NCI-H2196 treated with DMSO at 0.1 percent for 48 hours (cell line): ENCODE results near the gene CEP76.

Experiments used
- DNase-seq: peaks from one replicate; lab custom pipeline; 2025; ENCODE audit not compliant: unreplicated experiment; lab: John Stamatoyannopoulos, UW

The CEP76 gene, protein sequence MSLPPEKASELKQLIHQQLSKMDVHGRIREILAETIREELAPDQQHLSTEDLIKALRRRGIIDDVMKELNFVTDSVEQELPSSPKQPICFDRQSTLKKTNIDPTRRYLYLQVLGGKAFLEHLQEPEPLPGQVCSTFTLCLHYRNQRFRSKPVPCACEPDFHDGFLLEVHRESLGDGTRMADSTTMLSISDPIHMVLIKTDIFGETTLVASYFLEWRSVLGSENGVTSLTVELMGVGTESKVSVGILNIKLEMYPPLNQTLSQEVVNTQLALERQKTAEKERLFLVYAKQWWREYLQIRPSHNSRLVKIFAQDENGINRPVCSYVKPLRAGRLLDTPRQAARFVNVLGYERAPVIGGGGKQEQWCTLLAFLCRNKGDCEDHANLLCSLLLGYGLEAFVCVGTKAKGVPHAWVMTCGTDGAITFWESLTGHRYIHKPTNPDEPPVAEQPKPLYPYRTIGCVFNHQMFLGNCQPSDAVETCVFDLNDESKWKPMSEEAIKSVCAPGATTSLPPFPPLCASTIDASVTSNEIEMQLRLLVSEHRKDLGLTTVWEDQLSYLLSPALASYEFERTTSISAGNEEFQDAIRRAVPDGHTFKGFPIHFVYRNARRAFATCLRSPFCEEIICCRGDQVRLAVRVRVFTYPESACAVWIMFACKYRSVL

DNA sequence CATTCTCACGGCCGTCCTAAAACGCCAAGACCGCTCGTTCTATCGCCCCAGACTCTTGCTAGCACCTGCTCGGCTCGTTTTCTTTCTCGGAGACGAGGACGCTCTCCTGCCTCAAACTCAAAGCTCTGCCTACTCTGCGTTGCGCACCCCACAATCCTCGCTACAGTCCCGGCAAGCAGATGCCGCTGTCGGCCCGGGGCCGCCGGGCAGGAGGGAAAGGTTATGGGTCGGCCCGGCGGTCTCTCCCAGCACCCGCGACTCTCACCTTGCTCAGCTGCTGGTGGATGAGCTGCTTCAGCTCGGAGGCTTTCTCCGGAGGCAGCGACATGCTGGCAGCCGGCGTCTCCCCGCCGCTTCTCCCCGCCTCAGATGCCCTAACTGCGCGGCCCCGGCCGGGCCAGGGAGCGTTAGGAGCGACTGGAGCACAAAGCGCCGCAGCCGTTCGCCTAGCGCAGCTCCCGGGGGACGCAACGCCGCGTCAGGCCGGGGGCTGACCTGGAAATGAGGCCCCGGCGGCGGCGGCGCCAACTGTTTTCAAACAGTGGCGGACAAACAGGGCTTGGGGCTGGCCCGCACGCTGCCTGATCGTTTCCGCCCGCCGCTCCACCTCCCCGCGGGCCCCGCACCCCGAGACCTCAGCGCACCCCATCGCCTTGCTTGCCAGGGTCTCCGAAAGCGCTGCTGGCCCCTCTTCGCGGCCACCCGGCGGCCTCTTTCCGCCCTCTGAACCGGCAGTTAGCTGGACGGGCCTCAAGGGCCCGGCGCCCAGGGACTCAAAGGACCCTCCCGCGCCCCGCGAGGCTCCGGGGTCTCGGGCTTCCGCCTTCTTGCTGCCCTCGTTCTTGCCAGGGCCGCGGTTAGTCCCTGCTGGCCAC is at the start of gene CEP76, which contains the start of gene PSMG2:
Gene CEP76 (minus strand): TSS at position 503 of the 875 bp plus-strand sequence. CDS start 175 bp downstream, at position 328.
Gene PSMG2 (plus strand): TSS at position 822 of the 875 bp plus-strand sequence. CDS start 66 bp downstream, outside the sequence.
- peak; percentile 64 for DNase-seq

DNA sequence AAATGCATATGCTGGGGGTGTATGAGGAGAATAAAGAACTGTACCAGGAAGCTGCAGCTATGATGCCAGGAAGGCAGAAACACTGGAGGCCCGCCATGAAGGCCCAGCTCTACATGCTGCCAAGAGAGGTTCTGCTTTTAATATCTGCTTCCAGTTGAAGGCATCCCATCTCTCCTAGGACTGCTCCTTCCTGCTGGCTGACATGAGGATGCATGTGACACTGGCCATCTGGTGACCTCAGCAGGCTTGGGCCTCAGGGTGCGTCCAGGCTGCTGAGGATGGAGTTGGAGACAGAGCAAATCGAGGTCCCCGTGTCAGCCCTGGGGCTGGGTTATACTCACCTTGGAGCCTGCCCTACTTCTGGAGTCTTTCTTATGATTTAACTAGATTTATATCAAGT is 49.4 kb upstream of the CEP76 start:
- DNase-seq, result no peak

DNA sequence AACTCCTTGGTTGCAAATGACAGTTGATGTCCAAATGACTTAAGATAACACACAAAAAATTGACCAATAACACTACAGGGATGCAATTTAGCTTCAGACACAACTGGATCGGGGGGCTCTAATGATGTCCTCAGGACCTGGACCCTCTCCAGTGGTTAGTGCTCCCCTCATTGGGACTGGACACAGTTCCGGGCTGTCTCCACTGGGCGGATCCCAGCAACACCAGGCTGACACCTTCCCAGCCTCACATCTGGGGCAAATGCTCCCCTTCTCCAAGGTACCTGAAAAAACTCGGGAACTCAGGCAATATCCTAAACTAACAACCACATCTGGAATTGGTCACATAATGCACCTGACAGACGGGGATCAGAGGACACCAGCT is 49.0 kb upstream of the CEP76 start:
- DNase-seq, result no peak

DNA sequence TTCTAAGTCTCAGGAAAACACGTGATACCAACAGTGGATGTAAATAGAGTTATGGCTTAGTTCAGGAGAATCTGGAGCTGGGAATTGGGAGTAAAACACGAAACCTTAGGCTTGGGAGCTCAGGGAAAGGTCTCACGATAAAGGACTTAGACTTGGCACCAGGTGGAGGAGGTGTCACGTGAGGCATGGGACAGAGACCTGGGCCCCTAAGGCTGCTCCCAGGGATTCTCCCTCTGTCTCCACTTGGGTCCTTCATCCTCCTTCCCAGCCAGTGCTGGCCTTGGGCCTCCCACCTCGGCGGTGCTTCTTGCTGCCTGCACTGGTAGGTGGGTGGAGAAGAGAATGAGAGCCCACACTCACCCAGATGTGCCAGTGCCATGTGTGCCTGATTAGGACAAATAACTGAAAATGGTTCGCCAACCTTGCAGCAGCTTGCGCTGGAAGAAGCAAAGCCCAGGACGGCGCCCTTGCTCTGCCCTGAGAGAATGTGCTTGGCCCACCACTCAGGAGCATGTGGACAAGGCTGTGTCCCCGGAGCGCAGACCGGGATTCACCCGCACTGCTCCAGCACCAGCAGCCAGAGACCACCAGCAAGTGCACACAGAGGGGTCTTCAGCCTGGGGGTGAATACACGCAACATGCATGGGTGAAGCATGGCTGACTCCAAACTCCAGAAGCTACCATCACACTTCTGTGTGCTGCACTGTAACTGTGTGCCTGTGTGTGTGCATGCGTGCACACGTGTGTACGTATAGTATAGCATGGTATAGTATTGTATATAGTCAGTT is 48.4 kb upstream of the CEP76 start:
- DNase-seq, result no peak

DNA sequence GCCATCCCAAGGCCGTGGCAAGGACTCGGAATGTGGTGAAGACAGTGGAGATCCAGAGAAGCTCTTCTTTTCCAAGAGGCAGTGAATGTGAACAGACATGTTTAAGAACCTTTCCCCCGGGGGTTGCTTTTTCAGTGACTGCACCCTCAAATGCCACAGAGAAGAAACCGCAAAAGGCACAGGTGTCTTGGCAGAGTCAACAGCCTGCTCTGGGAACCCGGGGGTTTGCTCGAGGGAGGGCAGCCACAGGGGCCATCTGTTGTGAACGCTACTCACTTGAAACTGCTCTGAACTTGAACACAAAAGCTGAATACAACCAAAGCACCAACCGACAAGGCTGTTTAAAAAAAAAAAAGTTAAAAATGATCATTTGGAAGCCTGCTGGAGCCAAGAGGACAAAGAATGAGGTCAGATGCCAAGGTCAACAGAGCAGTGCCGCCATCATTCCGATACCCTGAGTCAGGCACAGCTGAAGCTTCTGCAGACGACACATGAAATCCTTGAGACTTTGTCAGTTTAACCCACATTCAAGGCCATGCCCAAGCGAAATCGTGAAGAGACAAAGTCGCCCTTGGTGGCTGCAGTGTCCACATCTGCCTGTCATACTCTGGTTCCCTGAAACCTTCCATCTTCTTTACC is 47.7 kb upstream of the CEP76 start:
- no peak for DNase-seq

DNA sequence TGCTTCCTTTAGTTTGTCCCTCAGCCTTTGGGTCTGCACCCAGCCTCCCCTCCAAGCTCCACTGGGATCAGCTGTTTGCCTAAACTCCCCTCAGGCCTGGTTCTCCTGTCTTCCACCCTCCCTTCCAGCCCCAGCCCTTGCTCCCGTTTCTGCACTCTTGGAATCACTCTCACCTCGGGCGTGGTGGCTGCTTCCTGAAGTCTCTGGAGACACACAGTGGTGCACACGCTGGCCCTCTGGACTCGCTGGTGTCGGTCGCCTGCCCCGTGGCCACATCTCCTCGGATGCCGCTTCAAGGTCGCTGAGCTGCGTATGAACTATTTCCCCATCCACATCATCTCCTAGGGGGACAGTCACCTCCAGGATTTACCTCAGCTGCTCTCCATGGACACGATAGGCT is 46.6 kb upstream of the CEP76 start:
- DNase-seq, result no peak

DNA sequence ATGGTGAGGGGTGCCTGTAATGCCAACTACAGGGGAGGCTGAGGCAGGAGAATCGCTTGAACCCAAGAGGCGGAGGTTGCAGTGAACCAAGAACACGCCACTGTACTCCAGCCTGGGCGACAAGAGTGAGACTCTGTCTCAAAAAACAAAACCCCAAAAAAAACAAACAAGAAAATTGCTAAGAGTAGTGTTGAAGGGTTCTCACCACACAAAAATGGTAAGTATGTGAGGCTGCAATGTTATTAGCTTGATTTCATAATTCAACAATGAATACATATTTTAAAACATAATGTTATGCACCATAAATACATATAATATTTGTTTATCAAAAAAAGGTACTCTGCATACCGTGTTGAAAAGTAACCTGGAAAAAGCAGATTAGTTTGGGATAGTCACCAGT is 46.1 kb upstream of the CEP76 start:
- DNase-seq, result no peak

DNA sequence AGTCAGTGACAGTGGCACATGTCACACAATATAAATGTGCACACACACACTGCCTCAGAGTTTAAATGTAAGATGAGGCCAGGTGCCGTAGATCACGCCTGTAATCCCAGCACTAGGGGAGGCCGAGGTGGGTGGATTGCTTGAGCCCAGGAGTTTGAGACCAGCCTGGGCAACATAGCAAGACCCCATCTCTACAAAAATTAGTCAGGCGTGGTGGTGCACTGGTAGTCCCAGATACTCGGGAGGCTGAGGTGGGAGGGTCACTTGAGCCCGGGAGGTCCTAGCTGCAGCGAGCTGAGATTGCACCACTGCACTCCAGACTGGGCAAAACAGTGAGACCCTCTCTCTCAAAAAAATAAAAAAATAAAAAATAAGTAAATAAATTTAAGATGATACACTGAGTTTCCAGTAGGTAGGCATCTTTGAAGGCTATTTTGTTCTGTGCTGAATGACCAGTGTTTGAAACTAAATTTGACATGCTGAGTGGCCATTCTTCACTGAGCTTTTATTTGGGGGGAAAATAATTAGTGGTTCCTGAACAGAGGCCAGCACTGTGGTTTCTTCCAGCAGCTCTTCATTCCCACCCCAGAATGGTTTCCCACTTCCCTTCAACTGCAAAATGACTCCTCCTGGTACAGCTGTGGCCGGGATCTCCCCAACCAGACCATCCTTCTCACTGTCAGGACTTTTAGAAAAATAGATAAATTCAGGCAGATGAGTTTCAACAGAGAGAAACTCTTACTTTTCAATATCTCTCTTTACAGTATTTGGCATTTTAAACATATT is 45.2 kb upstream of the CEP76 start:
- no peak for DNase-seq

DNA sequence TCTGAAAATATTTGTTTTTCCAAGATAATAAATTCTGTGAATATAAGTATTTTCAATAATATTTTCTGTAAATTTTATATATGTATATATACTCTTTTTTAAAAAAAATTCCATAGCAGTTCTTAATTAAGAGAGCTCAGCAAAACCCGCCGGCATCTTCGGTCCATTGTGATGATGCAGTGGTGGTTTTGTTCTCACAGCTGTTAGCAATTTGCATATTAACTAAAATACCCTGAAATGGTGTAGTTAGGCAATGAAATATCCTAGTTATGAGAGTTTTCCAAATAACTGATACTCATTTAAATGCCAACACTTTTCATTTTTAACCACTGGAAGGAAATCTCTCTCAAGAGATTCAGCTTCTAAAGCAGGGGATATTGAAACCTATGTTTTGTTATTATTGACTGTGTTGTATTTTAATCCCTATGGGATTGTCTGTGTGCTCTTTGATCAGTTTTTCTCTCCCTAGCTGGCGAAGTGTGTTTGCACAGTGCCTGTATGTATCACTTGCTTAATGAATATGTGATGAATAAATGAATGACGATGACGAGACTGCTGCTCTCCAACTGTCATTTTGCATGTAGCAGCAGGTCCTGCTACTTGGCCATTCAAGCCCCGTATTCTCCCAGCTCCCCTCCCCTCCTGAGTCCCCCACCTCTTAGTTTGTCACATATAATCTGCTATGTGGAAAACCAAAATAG is 42.7 kb upstream of the CEP76 start:
- no peak for DNase-seq

DNA sequence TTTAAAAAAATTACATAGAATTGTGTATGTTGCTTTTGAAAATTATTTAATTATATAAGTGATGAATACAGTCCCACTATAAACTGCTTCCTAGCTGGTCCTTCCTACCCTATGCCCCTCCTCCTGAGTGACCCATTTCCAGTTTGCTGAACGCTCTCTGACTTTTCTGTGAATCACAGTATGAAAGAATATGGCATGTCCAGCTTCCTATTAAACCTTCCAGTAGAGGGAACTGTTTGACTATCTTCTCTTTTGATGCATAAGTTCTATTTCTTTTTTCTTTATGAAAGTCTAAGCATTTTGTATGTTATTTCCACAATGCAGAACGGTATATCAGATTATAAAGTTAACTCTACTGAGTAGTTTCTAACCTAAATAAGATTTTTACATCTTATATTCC is 41.6 kb upstream of the CEP76 start:
- DNase-seq, result peak; percentile 34

DNA sequence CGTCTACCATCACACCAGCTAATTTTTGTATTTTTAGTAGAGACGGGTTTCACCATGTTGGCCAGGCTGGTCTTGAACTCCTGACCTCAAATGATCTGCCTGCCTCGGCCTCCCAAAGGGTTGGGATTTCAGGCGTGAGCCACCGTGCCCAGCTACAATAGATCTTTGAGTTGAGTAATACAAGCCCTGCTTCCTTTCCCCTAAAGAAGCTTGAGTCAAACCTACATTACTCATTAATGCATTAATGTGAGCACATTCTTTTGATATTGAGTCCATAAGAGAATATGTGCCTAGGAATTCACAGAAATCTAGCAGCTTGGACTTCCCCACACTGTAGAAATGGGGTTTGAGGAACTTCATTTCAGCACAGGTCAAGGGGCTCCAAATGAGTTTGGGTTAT is 39.9 kb upstream of the CEP76 start:
- DNase-seq, result no peak

DNA sequence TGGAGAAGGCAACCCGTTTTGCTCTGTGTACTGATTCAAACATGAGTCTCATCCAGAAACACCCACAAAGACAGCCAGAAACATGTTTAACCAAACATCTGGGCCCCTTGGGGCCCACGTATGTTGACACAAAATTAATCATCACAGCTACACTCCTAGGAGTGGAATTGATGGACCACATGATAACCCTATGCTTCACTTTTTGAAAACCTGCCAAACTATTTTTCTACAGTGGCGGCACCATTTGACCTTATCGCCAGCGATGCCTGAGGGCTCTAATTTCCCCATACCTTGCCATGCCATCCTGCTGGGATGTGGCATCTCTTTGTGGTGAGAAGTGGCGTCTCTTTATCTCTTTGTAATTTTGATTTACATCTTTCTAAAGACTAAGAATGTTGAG is 38.8 kb upstream of the CEP76 start:
- DNase-seq, result no peak

DNA sequence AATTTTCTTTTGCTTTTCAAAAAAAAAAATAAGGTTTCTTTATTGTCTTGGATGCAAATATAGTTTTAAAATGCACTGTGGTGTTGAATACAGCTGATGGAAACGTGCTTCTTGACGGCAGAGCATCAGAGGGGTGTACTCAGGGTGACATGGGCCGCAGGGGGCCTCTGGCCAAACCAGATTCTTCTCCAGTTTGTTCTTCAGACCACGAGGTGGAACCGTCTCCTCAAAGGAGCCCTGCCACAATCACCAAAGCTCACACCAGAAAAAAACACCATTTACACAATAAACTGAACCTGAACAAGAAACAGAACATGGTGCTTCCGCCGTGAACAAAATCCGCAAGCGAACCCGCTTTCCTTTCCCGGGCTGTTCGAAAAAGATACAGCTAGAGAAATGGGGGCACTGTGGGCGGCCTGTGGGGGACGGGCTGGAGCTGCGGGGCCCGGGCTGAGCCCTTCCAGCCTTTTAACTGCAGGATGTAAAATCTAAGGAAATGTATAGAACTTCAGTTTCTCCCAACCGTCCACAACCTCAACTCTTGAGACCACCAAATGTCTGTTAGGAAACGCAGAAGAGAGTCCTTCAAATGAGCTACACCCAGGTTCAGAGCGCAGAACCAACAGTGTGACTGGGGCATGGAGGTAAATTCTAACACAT is 34.9 kb upstream of the CEP76 start:
- no peak for DNase-seq

DNA sequence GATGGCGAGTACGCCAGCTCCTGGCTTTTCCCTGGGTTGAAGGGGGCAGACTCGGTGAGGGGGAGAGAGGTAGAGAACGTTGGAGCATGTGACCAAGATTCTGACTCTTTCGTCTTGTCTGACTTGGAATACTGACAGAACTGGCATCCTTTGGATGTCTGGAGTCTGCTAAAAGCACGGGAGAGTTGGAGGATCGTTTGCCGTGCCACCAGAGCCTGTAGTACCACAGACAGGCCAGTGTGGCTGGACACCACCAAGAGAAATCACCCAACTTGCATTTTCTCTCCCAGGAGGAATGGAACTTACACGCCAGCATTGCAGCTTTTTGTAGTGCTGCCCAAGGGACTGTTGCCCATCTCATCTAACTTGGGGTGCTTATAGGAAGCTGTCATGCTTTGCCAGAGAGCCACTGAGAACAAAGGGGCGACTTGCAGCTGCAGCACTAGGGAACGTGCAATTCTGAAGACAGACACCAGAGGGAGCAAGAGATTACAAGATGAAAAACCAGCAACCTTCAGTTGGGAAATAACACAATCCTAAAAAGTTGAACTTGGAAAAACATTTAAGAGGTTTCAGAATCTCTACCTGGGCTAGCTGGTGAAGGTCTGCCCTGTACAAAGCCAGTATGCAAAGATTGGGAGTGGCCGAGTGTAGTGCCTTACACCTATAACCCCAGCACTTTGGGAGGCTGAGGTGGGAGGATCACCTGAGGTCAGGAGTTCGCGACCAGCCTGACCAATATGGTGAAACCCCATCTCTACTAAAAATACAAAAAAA is 24.4 kb upstream of the CEP76 start:
- DNase-seq, result peak; percentile 48

DNA sequence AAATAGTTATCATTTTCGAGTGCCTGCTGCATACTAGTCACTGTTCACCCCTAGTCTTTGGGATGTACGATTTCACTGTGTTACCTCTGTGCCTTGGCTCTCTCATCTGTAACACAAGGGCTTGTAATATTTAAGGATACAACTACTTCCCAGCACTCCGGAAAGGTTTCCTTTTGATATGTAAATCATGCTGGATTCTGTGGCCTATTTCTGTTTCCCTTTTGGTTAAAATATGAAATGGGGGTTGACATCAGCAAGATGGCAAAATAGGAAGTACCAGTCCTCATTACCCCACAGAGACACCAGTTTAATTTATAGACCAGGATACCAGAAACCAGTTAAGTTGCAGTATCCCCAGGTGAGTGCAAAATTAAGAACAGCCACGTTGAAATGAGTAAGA is 23.8 kb upstream of the CEP76 start:
- no peak for DNase-seq

DNA sequence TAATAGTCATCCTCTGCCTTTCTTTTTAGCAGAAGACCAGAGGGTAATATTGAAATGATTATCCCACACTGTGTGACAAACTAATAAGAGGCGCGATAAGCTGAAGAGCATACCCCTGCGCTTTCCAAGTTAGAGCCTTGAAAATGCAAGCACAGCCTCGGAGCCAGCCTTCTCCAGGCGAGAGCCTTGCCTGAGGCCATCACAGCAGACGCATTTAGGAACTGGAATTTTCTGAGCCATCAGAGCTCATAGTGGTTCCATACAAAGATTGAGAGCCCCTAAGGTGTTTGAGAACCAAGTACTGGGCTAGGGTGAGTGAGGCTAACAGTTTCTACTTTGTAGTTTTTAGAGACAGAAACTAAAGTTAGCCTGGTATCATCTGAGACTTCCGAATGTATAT is 20.2 kb upstream of the CEP76 start:
- no peak for DNase-seq

DNA sequence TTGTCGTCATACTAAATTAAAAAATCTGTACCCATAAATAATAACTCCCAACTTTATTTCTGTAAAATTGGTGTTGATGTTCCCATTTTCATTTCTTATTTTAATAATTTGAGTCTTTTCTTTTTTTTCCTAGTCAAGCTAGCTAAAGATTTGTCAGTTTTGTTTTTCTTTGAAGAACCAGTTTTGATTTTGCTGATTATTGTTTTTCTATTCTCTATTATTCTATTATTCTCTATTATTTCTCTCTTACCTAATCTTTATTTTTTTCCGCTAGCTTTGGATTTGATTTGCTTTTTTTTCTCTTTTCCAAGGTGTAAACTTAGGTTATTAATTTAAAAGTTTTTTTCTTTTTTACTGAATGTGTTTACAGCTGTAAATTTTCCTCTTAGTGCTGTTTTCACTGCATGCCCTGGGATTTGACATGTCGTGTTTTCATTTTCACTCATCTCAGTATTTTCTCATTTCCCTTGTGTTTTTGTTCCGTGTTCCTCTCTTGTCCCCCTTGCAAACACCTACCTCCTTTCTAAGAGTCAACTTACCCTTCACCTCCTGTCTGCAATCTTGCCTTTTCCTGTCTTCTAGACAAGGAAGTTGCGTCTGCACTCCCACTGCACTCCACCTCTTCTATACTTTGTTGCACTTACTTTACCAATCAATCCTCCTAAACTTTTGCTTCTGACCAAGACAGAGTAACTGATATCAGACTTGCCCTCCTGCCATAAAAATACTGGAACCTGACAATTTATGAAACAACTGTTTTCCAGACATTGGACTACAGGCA is 19.2 kb upstream of the CEP76 start:
- no peak for DNase-seq
